Stomach (tissue), 9 donors: Measurements from ENCODE around the gene PEX26. TPM values are rescaled to one million over a fixed set of nuclear protein-coding genes. Genes with fewer than 3 reads are reported as not detected.
"Not testable (repeated sequence)": the region's sequence is repeated elsewhere in the genome, so short reads cannot be mapped to it uniquely, and the experiment has no call there.

Source experiments
- DNase-seq, 2 donors: peaks; one replicate each; pipeline versions ENCODE4 v3.0.0 to v3.0.0-alpha.2; 2013 to 2019
- H3K27ac ChIP-seq, 5 donors: fragments of 200-600 bp in 4 of 5; sonication (generic) in 4 of 5; one replicate each; pipeline ENCODE4 v1.5.1; 2013 to 2019; ENCODE audit warnings: mild to moderate bottlenecking in 1 of 5, moderate library complexity in 1 of 5
- H3K27me3 ChIP-seq, 3 donors: fragments of 200-600 bp; sonication (generic); one replicate each; pipeline ENCODE4 v1.5.1; 2017 to 2019; ENCODE audit warnings: mixed run types in 1 of 3
- H3K36me3 ChIP-seq, 4 donors: fragments of 200-600 bp; sonication (generic); 1 replicate in 3 of 4; 2 replicates in 1 of 4; pipeline ENCODE4 v1.5.1; 2016 to 2019
- H3K4me1 ChIP-seq, 4 donors: fragments of 200-600 bp; sonication (generic); one replicate each; pipeline ENCODE4 v1.5.1; 2016 to 2019
- H3K4me3 ChIP-seq, 4 donors: fragments of 200-600 bp; sonication (generic) in 3 of 4; one replicate each; pipeline ENCODE4 v1.5.1; 2016 to 2019; ENCODE audit warnings: mild to moderate bottlenecking in 1 of 4
- H3K9me3 ChIP-seq, 4 donors: fragments of 200-600 bp; sonication (generic); one replicate each; pipeline ENCODE4 v1.5.1; 2016 to 2019
- EP300 ChIP-seq: sonication (generic); formaldehyde crosslinking; IDR thresholded peaks from one replicate; pipeline ENCODE4 v1.6.1; 2017; ENCODE audit warnings: antibody characterized with exemption
- POLR2A ChIP-seq, 4 donors: fragments of 450-650 bp; IDR thresholded peaks; one replicate each; pipeline ENCODE4 v1.6.1; 2016; ENCODE audit warnings: antibody characterized with exemption in 4 of 4, control low read depth in 2 of 4, mild to moderate bottlenecking in 1 of 4, moderate library complexity in 1 of 4
- POLR2AphosphoS5 ChIP-seq, 3 donors: sonication (generic); formaldehyde crosslinking; IDR thresholded peaks; one replicate each; pipeline ENCODE4 v1.6.1; 2016; ENCODE audit warnings: antibody characterized with exemption in 3 of 3
- WGBS, 5 donors: extraction: QIAGEN DNeasy Blood & Tissue Kit in 3 of 5; methylation state at CpG; one replicate each; pipeline versions ENCODE4 v1.1.5 to v1.1.7; 2013 to 2018; 5-methylcytosine and 5-hydroxymethylcytosine counted together
- intact Hi-C: fragments of 100-400 bp; cut with DNase I; formaldehyde crosslinking; loops from one replicate; pipeline ENCODE4 v1.15.1; 2023; ENCODE audit warnings: low total_unique reads
- polyA plus RNA-seq, 3 donors: library from polyadenylated mRNA; stranded (reverse); fragments of 200-250 nt; gene quantifications; one replicate each; pipeline ENCODE4 v1.2.3, GENCODE V29; 2013
- total RNA-seq, 5 donors: library from RNA; depleted of rRNA; stranded (reverse); fragments of >200 nt; gene quantifications; one replicate each; pipeline versions ENCODE4 v1.1.0 to v1.2.3, GENCODE V29; 2014 to 2016
- TF ChIP-seq, protein P1 (sequence below), 7 experiments: fragments of 450-650 bp in 4 of 7; fragments of 200-600 bp in 3 of 7; sonication (generic) in 3 of 7; IDR thresholded peaks; one replicate each; pipeline ENCODE4 v1.5.1; 2016 to 2019; ENCODE audit warnings: antibody characterized with exemption in 7 of 7, control low read depth in 2 of 7, mild to moderate bottlenecking in 1 of 7
- donor health status: healthy with polysubstance abuse.
- donor health status: Bipolar disorder and iron deficiency.
- donor health status: healthy.

PEX26 gene
- total and polyA plus RNA-seq, 8 donors: 6.7 to 564 (median 16.5) TPM

DNA sequence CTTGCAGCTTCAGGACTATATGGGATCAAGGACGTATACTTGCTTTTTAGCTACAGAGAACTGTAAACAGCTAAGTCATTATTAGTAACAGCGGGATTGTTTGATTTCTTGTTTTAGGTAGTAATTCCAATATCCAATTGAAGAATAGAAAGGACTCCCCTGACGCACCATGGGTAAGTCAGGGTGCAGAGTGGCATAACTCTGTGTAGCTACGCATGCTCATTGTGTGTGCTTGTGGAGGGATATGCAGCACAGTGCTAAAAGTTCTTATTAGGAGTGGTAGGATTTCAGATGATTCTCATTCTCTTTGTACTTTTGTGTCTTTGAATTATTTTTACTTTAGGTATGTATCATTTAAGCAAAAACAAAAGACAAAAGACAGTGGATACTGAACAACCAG is 7.7 kb upstream of the PEX26 start:
- intact Hi-C loops: loop anchor here (5.0 to 10.0 kb wide), 2 partner anchors 75 to 243 kb away; no protein-coding TSS in a partner anchor

GRCh38 chr22:18070556-18071306 is 7.1 kb upstream of the PEX26 start:
- 68 to 81% (median 74%) methylated on average over 14 of the region's 14 CpGs for WGBS, 5 donors
- intact Hi-C loops: loop anchor here (5.0 to 10.0 kb wide), 2 partner anchors 76 to 243 kb away; no protein-coding TSS in a partner anchor
- peaks cover 0 to 29% (median 11%) of the 10 kb centered on the region in 4 donors for H3K4me1 ChIP-seq
- no peak overlapping the region for H3K4me3 ChIP-seq
- H3K36me3 ChIP-seq: no peaks in the 10 kb centered on the region
- H3K9me3 ChIP-seq: no peaks in the 10 kb centered on the region
- no peak for TF ChIP-seq POLR2A (IDR thresholded peaks at IDR 0.05)
- H3K27me3 ChIP-seq: no peaks in the 10 kb centered on the region
- DNase-seq: no peak
- no peak overlapping the region for H3K27ac ChIP-seq

More for the DNA sequence above, 7.7 kb upstream of the PEX26 start:
- Histone ChIP-seq H3K27ac (no peak overlapping the region), H3K4me1 (peaks cover 0 to 27% (median 8%) of the 10 kb centered on the region in 4 donors), H3K4me3 (no peak overlapping the region), H3K36me3 (no peaks in the 10 kb centered on the region), H3K27me3 (peaks cover 0 to 5% (median 0%) of the 10 kb centered on the region in 3 donors), H3K9me3 (no peaks in the 10 kb centered on the region)
- no peak for DNase-seq
- TF ChIP-seq POLR2AphosphoS5 (IDR thresholded peaks at IDR 0.05) (no peak), EP300 (no peak), POLR2A (IDR thresholded peaks at IDR 0.05) (no peak)
- TF ChIP-seq, protein P1, sequence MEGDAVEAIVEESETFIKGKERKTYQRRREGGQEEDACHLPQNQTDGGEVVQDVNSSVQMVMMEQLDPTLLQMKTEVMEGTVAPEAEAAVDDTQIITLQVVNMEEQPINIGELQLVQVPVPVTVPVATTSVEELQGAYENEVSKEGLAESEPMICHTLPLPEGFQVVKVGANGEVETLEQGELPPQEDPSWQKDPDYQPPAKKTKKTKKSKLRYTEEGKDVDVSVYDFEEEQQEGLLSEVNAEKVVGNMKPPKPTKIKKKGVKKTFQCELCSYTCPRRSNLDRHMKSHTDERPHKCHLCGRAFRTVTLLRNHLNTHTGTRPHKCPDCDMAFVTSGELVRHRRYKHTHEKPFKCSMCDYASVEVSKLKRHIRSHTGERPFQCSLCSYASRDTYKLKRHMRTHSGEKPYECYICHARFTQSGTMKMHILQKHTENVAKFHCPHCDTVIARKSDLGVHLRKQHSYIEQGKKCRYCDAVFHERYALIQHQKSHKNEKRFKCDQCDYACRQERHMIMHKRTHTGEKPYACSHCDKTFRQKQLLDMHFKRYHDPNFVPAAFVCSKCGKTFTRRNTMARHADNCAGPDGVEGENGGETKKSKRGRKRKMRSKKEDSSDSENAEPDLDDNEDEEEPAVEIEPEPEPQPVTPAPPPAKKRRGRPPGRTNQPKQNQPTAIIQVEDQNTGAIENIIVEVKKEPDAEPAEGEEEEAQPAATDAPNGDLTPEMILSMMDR (IDR thresholded peaks at IDR 0.05): no peak
- 91 to 96% (median 92%) methylated on average over 4 of the region's 4 CpGs for WGBS, 5 donors

DNA sequence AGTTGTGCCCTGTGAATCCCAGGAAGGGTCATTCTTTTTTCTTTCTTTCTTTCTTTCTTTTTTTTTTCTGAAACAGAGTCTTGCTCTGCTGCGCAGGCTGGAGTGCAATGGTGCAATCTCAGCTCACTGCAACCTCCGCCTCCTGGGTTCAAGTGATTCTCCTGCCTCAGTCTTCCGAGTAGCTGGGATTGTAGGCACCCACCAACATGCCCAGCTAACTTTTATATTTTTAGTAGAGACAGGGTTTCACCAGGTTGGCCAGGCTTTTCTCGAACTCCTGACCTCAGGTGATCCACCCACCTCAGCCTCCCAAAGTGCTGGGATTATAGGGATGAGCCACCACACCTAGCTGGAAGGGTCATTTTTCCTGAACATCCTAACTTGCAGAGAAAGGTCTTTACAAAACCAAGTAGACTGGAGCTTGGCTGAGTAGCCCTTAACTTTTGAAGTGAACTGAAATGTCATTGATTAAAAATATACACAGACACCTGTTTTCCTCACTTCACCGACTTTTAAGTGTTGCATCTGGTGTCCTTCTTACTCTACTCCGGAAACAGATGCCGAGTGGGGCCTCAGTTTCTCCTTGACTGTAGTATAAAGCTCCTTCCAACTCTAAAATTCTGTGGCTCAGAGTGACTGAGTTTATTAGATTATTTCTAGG is 6.4 kb upstream of the PEX26 start:
- H3K4me3 ChIP-seq, H3K27me3 ChIP-seq, H3K27ac ChIP-seq, H3K36me3 ChIP-seq, DNase-seq, H3K9me3 ChIP-seq: not testable (repeated sequence)
- 87 to 91% (median 89%) methylated on average over 7 of the region's 7 CpGs for WGBS, 5 donors
- peaks cover 2 to 28% (median 15%) of the 10 kb centered on the region in 4 donors for H3K4me1 ChIP-seq
- intact Hi-C loops: loop anchor here (5.0 to 10.0 kb wide), 2 partner anchors 77 to 244 kb away; no protein-coding TSS in a partner anchor

DNA sequence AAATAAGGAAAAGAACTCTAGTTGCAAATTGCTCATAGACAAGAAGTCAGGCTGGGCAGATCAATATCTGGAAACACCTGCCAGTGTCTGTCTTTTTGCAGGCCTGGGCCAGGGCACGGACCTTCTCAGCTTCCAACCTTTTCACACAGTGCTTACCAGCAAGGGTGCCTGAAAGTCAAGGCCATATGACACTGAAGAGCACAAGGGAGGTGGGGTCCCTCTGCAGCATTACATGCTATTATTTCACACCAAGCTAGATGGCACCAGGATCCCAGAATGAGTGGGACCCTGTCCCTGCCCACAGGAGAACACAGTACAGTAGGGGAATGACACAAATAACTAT is 5.9 kb upstream of the PEX26 start:
- H3K4me3 ChIP-seq: no peak overlapping the region
- H3K4me1 ChIP-seq: peaks cover 7 to 28% (median 20%) of the 10 kb centered on the region in 4 donors
- no peaks in the 10 kb centered on the region for H3K27me3 ChIP-seq
- TF ChIP-seq POLR2A (IDR thresholded peaks at IDR 0.05) (no peak), EP300 (no peak), POLR2AphosphoS5 (IDR thresholded peaks at IDR 0.05) (no peak)
- TF ChIP-seq, protein P1 (IDR thresholded peaks at IDR 0.05): no peak
- no peak overlapping the region for H3K27ac ChIP-seq
- 68 to 91% (median 83%) methylated on average over 1 of the region's 1 CpG for WGBS, 5 donors
- intact Hi-C loops: loop anchor here (5.0 to 10.0 kb wide), 2 partner anchors 77 to 245 kb away; no protein-coding TSS in a partner anchor
- no peak for DNase-seq
- H3K9me3 ChIP-seq: no peaks in the 10 kb centered on the region
- H3K36me3 ChIP-seq: no peaks in the 10 kb centered on the region

DNA sequence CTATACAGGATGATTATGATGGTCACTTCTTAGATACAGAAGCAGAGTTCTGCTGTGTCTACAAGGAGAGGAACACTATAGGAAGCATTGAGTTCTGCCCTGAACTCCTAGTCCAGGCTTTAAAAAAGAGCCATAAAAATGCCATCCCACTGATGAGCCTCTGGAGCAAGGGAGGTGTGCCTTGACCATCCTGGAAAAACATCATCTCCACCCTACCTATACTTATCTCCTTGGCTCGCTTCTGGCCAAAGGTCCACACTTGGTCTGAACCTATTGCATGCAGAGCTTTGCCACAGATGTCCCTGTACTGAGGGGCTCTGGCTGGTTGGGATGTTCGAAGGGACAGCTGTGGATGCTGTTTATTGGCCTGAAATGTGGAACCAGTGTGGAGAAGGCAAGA is 4.3 kb upstream of the PEX26 start:
- WGBS, 5 donors: 72 to 83% (median 76%) methylated on average over 2 of the region's 2 CpGs
- DNase-seq: no peak
- peaks cover 11 to 34% (median 22%) of the 10 kb centered on the region in 4 donors for H3K4me1 ChIP-seq
- H3K4me3 ChIP-seq: no peak overlapping the region
- H3K9me3 ChIP-seq: no peaks in the 10 kb centered on the region
- TF ChIP-seq POLR2AphosphoS5 (IDR thresholded peaks at IDR 0.05) (no peak), POLR2A (IDR thresholded peaks at IDR 0.05) (no peak), EP300 (no peak)
- TF ChIP-seq, protein P1 (IDR thresholded peaks at IDR 0.05): no peak
- H3K36me3 ChIP-seq: no peaks in the 10 kb centered on the region
- intact Hi-C loops: loop anchor here (5.0 to 10.0 kb wide), 2 partner anchors 79 to 246 kb away; no protein-coding TSS in a partner anchor
- H3K27ac ChIP-seq: no peak overlapping the region
- no peaks in the 10 kb centered on the region for H3K27me3 ChIP-seq

DNA sequence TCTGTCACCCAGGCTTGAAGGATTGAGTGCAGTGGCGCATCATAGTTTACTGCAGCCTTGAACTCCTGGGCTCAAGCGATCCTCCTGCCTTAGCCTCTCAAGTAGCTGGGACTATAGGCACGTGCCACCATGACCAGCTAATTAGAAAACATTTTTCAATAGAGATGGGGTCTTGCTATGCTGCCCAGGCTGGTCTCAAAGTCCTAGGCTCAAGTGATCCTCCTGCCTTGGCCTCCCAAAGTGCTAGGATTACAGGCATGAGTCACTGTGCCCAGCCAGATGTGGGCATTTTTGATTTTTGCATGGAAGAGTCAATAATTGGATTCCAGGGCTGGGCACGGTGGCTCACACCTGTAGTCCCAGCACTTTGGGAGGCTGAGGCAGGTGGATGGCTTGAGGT is 3.9 kb upstream of the PEX26 start:
- H3K36me3 ChIP-seq, H3K4me3 ChIP-seq, DNase-seq, H3K9me3 ChIP-seq, H3K27me3 ChIP-seq: not testable (repeated sequence)
- 86 to 94% (median 91%) methylated on average over 4 of the region's 4 CpGs for WGBS, 5 donors
- intact Hi-C loops: loop anchor here (5.0 to 10.0 kb wide), 2 partner anchors 79 to 247 kb away; no protein-coding TSS in a partner anchor
- peak overlapping the region in 1 of 5 donors; percentile 89 for H3K27ac ChIP-seq
- peaks cover 15 to 34% (median 25%) of the 10 kb centered on the region in 4 donors for H3K4me1 ChIP-seq
